Stimulated activated CD8-positive, alpha-beta memory T cell treated with anti-CD3 and anti-CD28 coated beads, Interleukin-4, amount 100 ng/mL, for 48 hours (primary cell): Measurements from ENCODE around the gene SLC16A3.
"Not testable (repeated sequence)": the region's sequence is repeated elsewhere in the genome, so short reads cannot be mapped to it uniquely, and the experiment has no call there.

Experiments used
- DNase-seq: peaks from one replicate; pipeline ENCODE4 v3.0.0-alpha.2; 2020

SLC16A3 gene

GRCh38 chr17:82247856-82248671 lies 19.2 kb downstream of the SLC16A3 start:
- DNase-seq: no peak

- no peak for DNase-seq
Measured at GRCh38 chr17:82248815-82249674, 20.2 kb downstream of the SLC16A3 start.

DNA sequence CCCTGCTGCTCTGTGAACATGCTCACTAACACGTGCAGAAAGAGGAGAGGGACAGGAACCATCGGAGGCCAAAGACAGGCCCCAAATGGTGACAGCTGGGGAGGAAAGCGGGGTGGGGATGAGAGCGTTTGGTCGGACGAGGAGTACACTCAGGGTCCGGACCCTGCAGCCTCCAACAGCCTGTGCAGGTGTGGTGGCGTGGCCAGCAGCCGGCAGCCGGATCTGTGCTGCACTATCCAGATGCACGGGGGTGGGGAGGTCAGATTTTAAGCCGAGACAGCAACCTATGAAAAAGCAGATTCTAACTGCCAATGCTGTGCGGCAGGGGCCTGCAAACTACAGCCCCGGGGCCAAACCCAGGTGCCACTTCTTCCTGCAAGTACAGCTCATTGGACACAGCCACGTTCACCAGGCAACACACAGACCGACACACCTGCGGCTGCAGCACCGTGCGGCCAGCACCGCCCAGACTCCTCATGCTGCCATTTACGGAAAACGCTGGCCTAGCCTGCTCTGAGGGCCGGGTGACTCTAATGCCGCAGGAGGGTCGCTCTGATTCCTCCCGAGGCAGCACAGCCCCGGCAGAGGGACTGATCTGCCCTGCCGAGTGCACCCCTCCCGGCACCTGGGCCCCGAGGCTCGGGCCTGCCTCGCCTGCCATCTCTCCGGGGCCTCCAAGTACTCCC lies 21.2 kb downstream of the SLC16A3 start:
- DNase-seq: no peak

GRCh38 chr17:82250868-82251500 lies 22.1 kb downstream of the SLC16A3 start:
- DNase-seq: no peak

DNA sequence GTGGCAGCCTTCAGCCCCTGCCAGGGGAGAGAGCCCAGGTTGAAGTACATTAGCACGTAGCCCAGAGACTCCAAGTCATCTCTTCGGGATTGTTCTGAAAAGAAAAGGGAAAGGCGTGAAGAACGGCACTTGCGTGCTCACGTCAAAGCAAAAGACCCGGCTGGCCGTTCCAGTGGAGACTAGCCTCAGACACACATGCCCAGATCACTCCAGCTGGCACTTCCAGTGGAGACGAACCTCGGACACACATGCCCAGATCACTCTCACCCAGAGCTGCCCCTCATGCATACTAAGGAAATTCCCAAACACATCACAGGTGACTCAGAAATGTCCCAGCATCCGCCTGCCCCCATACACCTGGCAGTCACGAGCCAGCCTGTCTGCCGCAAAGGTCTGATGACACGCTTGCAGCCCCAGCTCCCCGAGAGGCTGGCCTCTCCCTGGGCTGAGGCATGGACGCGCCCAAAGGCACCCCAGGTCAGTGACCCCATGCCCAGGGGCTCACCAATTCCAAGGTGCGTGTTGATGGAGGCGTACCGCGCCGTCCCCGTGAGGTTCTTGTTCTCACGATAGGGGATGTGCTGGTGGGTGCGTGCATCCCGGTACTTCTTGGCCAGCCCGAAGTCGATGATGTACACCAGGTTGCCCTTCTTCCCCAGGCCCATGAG lies 23.8 kb downstream of the SLC16A3 start:
- DNase-seq: no peak

DNA sequence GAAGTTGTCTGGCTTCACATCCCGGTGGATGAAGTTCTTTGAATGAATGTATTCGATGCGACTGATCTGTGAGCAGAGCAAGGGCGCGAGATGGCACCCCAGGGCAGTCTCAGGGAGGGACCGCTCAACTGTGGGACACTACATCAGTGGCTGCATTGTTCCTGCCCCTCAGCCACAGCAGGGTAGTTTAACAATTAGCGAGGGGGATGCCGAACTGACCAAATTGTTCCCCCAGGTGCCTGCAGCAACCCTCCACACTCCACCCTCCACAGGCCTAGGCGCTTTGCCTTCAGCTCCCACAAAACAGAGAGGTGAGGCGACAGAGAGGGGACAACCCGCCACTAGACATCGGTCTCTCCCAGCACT lies 24.3 kb downstream of the SLC16A3 start:
- no peak for DNase-seq

DNA sequence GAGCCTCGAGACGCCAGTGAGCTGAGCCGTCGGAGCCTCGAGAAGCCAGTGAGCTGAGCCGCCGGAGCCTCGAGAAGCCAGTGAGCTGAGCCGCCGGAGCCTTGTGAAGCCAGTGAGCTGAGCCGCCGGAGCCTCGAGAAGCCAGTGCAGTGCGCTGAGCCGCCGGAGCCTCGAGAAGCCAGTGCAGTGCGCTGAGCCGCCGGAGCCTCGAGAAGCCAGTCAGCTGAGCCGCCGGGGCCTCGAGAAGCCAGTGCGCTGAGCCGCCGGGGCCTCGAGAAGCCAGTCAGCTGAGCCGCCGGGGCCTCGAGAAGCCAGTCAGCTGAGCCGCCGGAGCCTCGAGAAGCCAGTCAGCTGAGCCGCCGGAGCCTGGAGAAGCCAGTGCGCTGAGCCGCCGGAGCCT lies 25.3 kb downstream of the SLC16A3 start:
- not testable (repeated sequence) for DNase-seq

DNA sequence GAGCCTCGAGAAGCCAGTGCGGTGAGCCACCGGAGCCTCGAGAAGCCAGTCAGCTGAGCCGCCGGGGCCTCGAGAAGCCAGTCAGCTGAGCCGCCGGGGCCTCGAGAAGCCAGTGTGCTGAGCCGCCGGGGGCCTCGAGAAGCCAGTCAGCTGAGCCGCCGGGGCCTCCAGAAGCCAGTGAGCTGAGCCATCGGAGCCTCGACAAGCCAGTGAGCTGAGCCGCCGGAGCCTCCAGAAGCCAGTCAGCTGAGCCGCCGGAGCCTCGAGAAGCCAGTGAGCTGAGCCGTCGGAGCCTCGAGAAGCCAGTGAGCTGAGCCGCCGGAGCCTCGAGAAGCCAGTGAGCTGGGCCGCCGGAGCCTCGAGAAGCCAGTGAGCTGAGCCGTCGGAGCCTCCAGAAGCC lies 25.9 kb downstream of the SLC16A3 start:
- DNase-seq: not testable (repeated sequence)

- no peak for DNase-seq
Measured at GRCh38 chr17:82255402-82255972, 26.6 kb downstream of the SLC16A3 start.

DNA sequence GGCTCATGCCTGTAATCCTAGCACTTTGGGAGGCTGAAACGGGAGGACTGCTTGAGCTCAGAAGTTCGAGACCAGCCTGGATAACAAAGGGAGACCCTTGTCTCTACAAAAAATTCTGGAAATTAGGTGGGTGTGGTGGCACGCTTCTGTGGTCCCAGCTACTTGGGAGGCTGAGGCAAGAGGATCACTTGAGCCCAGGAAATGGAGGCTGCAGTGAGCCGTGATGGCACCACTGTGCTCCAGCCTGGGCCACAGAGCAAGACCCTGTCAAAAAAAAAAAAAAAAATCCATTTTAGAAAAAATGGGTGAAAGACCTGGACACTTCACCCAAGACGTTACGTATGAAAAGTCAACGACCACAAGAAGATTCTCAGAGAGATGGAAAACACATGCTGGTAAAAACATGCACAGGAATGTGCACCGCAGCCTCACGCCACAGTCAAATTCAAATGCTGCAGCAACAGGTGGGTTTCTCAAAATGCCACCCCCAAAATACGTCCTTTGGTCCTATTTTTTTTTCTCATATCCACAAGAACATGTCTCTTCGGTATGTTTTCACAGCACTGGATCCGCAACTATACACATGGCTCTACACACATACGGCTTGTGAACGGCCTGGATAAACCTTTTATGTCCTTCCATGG lies 27.5 kb downstream of the SLC16A3 start:
- DNase-seq: no peak

GRCh38 chr17:82257473-82257872 lies 28.6 kb downstream of the SLC16A3 start:
- DNase-seq: peak; percentile 83

DNA sequence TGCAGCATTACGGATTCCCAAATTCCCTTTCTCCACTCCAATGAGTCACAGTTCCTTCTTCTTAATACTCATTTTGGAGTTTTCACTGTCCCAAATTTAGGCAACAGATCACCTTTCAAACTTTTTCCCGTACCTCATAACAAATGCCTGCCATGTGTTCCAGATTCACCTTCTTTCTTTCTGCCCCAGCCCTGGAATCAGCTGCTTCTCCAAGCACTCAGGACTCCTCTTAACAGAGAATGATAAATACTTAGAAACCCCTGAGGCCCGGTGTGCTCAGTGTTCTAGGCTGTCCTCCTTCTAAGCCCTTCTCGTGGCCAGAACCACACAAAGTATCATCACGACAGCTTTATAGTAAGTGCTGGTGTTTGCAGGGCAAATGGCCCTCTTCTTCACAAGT lies 29.7 kb downstream of the SLC16A3 start:
- no peak for DNase-seq

DNA sequence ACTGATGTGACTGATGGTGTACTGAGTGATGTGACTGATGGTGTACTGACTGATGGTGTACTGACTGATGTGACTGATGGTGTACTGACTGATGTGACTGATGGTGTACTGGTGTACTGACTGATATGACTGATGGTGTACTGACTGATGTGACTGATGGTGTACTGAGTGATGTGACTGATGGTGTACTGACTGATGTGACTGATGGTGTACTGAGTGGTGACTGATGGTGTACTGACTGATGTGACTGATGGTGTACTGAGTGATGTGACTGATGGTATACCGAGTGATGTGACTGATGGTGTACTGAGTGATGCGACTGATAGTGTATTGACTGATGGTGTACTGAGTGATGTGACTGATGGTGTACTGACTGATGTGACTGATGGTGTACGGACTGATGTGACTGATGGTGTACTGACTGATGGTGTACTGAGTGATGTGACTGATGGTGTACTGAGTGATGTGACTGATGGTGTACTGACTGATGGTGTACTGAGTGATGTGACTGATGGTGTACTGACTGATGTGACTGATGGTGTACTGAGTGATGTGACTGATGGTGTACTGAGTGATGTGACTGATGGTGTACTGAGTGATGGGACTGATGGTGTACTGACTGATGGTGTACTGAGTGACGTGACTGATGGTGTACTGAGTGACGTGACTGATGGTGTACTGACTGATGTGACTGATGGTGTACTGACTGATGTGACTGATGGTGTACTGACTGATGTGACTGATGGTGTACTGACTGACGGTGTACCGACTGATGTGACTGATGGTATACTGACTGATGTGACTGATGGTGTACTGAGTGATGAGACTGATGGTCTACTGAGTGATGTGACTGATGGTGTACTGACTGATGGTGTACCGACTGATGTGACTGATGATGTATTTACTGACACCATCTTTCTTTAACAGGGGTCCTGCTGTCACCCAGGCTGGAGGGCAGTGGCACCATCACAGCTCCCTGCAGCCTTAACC lies 31.4 kb downstream of the SLC16A3 start:
- not testable (repeated sequence) for DNase-seq

- no peak for DNase-seq
Measured at GRCh38 chr17:82262344-82262743, 33.5 kb downstream of the SLC16A3 start.

- no peak for DNase-seq
Measured at GRCh38 chr17:82263641-82264040, 34.8 kb downstream of the SLC16A3 start.

GRCh38 chr17:82266142-82266541 lies 37.3 kb downstream of the SLC16A3 start:
- DNase-seq: no peak

- peak; percentile 68 for DNase-seq
Measured at GRCh38 chr17:82267575-82268379, 38.9 kb downstream of the SLC16A3 start.

DNA sequence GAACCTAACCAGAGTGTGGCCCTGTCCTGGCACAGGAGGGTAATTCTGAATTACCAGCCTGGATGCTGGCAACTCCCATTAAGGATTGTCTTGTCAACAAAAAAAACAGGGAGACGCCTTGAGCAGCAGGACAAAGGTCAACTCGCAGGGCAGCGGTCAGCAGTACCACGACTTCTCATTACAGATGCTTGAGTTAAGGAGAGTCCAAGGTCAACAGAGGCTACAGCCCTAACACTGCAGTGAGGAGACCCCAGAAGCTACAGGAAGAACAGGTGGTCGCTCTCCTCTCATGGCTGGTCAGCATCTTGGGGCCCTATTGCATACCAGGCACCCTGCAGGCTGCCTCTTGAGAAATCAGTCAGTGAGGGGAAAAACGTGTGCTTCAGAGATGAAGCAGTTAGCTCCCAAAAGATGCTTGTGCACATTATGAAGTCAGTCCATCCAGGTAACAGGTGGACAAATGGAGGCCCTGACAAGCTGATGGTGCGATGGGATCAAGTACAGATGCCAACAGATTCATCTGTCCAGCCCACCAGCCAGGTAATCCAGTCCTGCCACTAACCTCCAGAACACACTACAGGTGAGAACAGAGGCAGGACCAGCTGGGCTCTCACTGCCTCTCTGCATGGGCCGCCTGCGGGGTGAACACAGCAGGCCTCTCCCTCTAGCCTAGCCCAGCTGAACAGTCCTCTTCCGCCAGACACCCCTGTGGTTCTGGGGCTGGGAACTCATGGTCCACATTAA lies 40.5 kb downstream of the SLC16A3 start:
- no peak for DNase-seq
